GM19240 (cell line): ENCODE measurements around the gene BAG2.

ENCODE experiments used
- DNase-seq: peaks from one replicate; pipeline ENCODE4 v3.0.0; 2011; ENCODE audit warnings: low spot score; ENCODE audit not compliant: insufficient read length

Gene BAG2

GRCh38 chr6:57172136-57173055 is at the start of gene BAG2:
Gene BAG2 (plus strand): TSS chr6:57172326. CDS start chr6:57172698, 372 bp downstream.
- DNase-seq: peak; percentile 53

GRCh38 chr6:57123111-57123510 is 49.0 kb upstream of the BAG2 start:
- DNase-seq: no peak

GRCh38 chr6:57127763-57128162 is 44.4 kb upstream of the BAG2 start:
- DNase-seq: no peak

GRCh38 chr6:57130661-57131177 is 41.4 kb upstream of the BAG2 start:
- no peak for DNase-seq

GRCh38 chr6:57134954-57135353 is 37.2 kb upstream of the BAG2 start:
- DNase-seq: no peak

- no peak for DNase-seq
These were observed 36.2 kb upstream of the BAG2 start for GRCh38 chr6:57135885-57136284.

- DNase-seq: no peak
These were observed 34.8 kb upstream of the BAG2 start for GRCh38 chr6:57137350-57137749.

- DNase-seq: no peak
These were observed 34.1 kb upstream of the BAG2 start for GRCh38 chr6:57138026-57138425.

GRCh38 chr6:57141451-57142177 is 30.5 kb upstream of the BAG2 start:
- no peak for DNase-seq

GRCh38 chr6:57142178-57142525 is 30.0 kb upstream of the BAG2 start:
- no peak for DNase-seq

- DNase-seq: no peak
These were observed 28.4 kb upstream of the BAG2 start for GRCh38 chr6:57143690-57144089.

GRCh38 chr6:57147401-57147800 is 24.7 kb upstream of the BAG2 start:
- no peak for DNase-seq

GRCh38 chr6:57147955-57148858 is 23.9 kb upstream of the BAG2 start:
- DNase-seq: no peak

- DNase-seq: no peak
These were observed 13.5 kb upstream of the BAG2 start for GRCh38 chr6:57158658-57159057.

GRCh38 chr6:57159127-57159526 is 13.0 kb upstream of the BAG2 start:
- no peak for DNase-seq

GRCh38 chr6:57162028-57162427 is 10.1 kb upstream of the BAG2 start:
- DNase-seq: no peak

GRCh38 chr6:57162516-57162915 is 9.6 kb upstream of the BAG2 start:
- DNase-seq: no peak

GRCh38 chr6:57163956-57164355 is 8.2 kb upstream of the BAG2 start:
- no peak for DNase-seq

GRCh38 chr6:57165080-57165479 is 7.0 kb upstream of the BAG2 start:
- no peak for DNase-seq

- no peak for DNase-seq
These were observed 1.1 kb downstream of the BAG2 start for GRCh38 chr6:57173056-57173885.
